Endothelial cell of umbilical vein (primary cell): ENCODE measurements around the gene IER3. TPM values are rescaled to one million over a fixed set of nuclear protein-coding genes. Genes with fewer than 3 reads are reported as not detected.

Source experiments
- BruUV-seq: library from RNA; stranded (reverse); fragments of 400-500 nt; replicated peaks from 2 replicates; lab custom pipeline; 2021; lab: Mats Ljungman, UMichigan
- CTCF ChIA-PET: fragments of 300-600, 350-600 bp; sonication (Branson Sonifier 250); formaldehyde crosslinking; loops from one replicate; lab custom pipeline; 2021; ENCODE audit warnings: antibody characterized with exemption, inconsistent platforms; lab: Charles Lee
- POLR2A ChIA-PET: fragments of 300-600, 350-600 bp; sonication (Branson Sonifier 250); formaldehyde crosslinking; loops from one replicate; lab custom pipeline; 2021; ENCODE audit warnings: antibody characterized with exemption, inconsistent platforms; lab: Charles Lee
- DNase-seq: peaks from one replicate; pipeline ENCODE4 v3.0.0-alpha.2; 2011; ENCODE audit warnings: low read depth, low spot score
- FAIRE-seq: peaks from 2 replicates; lab custom pipeline; 2011; peaks lifted over from hg19 to GRCh38; lab: Jason Lieb, UNC
- H2AFZ ChIP-seq: 2 replicates; pipeline ENCODE4 v1.6.0; 2012; ENCODE audit warnings: low read depth, low read length, control low read depth, inconsistent platforms
- H3K27ac ChIP-seq: 2 replicates; pipeline ENCODE4 v1.5.1; 2011; ENCODE audit warnings: low read depth, mild to moderate bottlenecking, control low read depth, low read length, moderate library complexity; ENCODE audit not compliant: insufficient read depth
- H3K27me3 ChIP-seq, 2 experiments: 2 replicates each; pipeline versions ENCODE4 v1.6.0 to v1.6.1; 2011; ENCODE audit warnings: low read length in 2 of 2, mixed read lengths in 1 of 2; ENCODE audit not compliant: control insufficient read depth in 2 of 2, insufficient read depth in 2 of 2
- H3K36me3 ChIP-seq, 2 experiments: 2 replicates in 1 of 2; 3 replicates in 1 of 2; pipeline ENCODE4 v1.5.1; 2011; ENCODE audit warnings: low read length in 2 of 2, mild to moderate bottlenecking in 1 of 2, moderate library complexity in 1 of 2; ENCODE audit not compliant: control insufficient read depth in 2 of 2, insufficient read depth in 2 of 2; ENCODE audit errors: extremely low read depth in 1 of 2
- H3K4me1 ChIP-seq: 3 replicates; pipeline ENCODE4 v1.5.1; 2011; ENCODE audit warnings: mild to moderate bottlenecking, low read length; ENCODE audit not compliant: control insufficient read depth, insufficient read depth; ENCODE audit errors: extremely low read depth
- H3K4me2 ChIP-seq: 2 replicates; pipeline ENCODE4 v1.6.1; 2011; ENCODE audit warnings: low read length, control low read depth, mixed read lengths; ENCODE audit not compliant: insufficient read depth
- H3K4me3 ChIP-seq, 3 experiments: fragments of 200-600 bp in 1 of 3; sonication (generic), shearing (Covaris generic) in 1 of 3; replicated peaks in 1 of 3; 2 replicates each; pipeline ENCODE4 v1.5.1; 2011 to 2016; ENCODE audit warnings: control low read depth in 3 of 3, low read length in 3 of 3, mild to moderate bottlenecking in 2 of 3, inconsistent platforms in 1 of 3, low read depth in 1 of 3, moderate library complexity in 1 of 3; ENCODE audit not compliant: insufficient read depth in 1 of 3
- H3K79me2 ChIP-seq: 2 replicates; pipeline ENCODE4 v1.6.0; 2012; ENCODE audit warnings: low read length, inconsistent platforms; ENCODE audit not compliant: control insufficient read depth, insufficient read depth
- H3K9ac ChIP-seq: replicated peaks from 2 replicates; pipeline ENCODE3; 2011; ENCODE audit warnings: low read length, control low read depth; ENCODE audit not compliant: insufficient read depth; ENCODE audit errors: extremely low read depth
- H3K9me1 ChIP-seq: replicated peaks from 3 replicates; pipeline ENCODE4 v1.6.0; 2011; ENCODE audit warnings: mild to moderate bottlenecking, low read length; ENCODE audit not compliant: control insufficient read depth, insufficient read depth; ENCODE audit errors: extremely low read depth
- H3K9me3 ChIP-seq: replicated peaks from 2 replicates; pipeline ENCODE4 v1.5.1; 2012; ENCODE audit warnings: low read length, inconsistent platforms; ENCODE audit not compliant: control insufficient read depth, insufficient read depth
- H4K20me1 ChIP-seq: replicated peaks from 2 replicates; pipeline ENCODE3; 2011; ENCODE audit warnings: mild to moderate bottlenecking, low read length; ENCODE audit not compliant: control insufficient read depth, insufficient read depth; ENCODE audit errors: extremely low read depth
- EZH2 ChIP-seq: IDR thresholded peaks from 2 replicates; pipeline ENCODE4 v1.6.1; 2012; ENCODE audit warnings: borderline replicate concordance, low read depth, mild to moderate bottlenecking, moderate library complexity, low read length, inconsistent platforms; ENCODE audit not compliant: severe bottlenecking
- FOS ChIP-seq: IDR thresholded peaks from 2 replicates; pipeline ENCODE4 v1.6.1; 2011; ENCODE audit warnings: mild to moderate bottlenecking, low read length, moderate library complexity, borderline replicate concordance; ENCODE audit not compliant: insufficient read depth
- GATA2 ChIP-seq: IDR thresholded peaks from 2 replicates; pipeline ENCODE4 v1.7.0; 2011; ENCODE audit warnings: low read depth, mild to moderate bottlenecking, moderate library complexity, mixed read lengths, low read length; ENCODE audit not compliant: insufficient read length, insufficient read depth
- JUN ChIP-seq: IDR thresholded peaks from 2 replicates; pipeline ENCODE4 v1.6.1; 2011; ENCODE audit warnings: borderline replicate concordance, low read depth; ENCODE audit not compliant: insufficient read length, insufficient read depth
- MYC ChIP-seq: IDR thresholded peaks from one replicate; pipeline ENCODE4 v1.6.1; 2011; ENCODE audit warnings: mild to moderate bottlenecking, low read depth, low read length
- POLR2A ChIP-seq: IDR thresholded peaks from 2 replicates; pipeline ENCODE4 v1.6.1; 2012; ENCODE audit warnings: low read depth, mild to moderate bottlenecking, control low read depth, low read length
- dilution Hi-C: fragments of 300-500 bp; cut with MboI; formaldehyde crosslinking; loops from one replicate; pipeline ENCODE4 v1.15.0; 2019; ENCODE audit warnings: low sequenced_read_pairs; ENCODE audit not compliant: extremely low pct_ligation_motif_present
- intact Hi-C: fragments of 100-400 bp; cut with micrococcal nuclease; formaldehyde crosslinking; loops from one replicate; pipeline ENCODE4 v1.10.0; 2022
- polyA plus RNA-seq, 4 experiments: library from polyadenylated mRNA; depleted of rRNA in 3 of 4; stranded (reverse) in 3 of 4; unstranded in 1 of 4; fragments of >200 nt; gene quantifications; 2 replicates each; pipeline versions ENCODE4 v1.2.1 to v1.2.3, GENCODE V29; 2011 to 2012; ENCODE audit warnings: missing spikeins in 1 of 4
- total RNA-seq: library from RNA; stranded (reverse); gene quantifications from 2 replicates; pipeline ENCODE4 v1.2.3, GENCODE V29; 2021
- TF ChIP-seq, protein P1 (sequence below): IDR thresholded peaks from 2 replicates; pipeline ENCODE4 v1.6.1; 2011; ENCODE audit not compliant: insufficient read depth, insufficient read length

The IER3 gene
- total and polyA plus RNA-seq, 2 donors (not counting 3 experiments of a cell fraction or from before 2014, with no cell fraction given) = 170 to 468 TPM

DNA sequence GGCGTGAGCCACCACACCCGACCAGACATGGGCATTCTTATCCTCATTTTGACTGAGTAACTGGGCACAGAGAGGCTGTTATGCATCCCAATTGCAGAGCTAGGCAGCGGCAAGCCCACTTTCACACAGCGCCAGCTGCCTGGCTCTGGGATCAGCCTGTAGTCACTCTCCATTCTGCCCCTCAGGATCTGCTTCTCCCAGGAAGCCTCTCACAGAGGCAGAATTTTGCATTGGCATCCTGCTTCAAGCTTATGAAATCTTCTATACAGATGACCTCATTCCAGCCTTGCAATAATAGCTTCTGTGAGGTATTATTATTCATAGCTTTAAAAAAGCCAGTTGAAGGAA lies 37.0 kb upstream of the IER3 start:
- ChIA-PET CTCF (interaction anchor here (1.0 to 2.4 kb wide), 14 partner anchors 12 to 102 kb away, joined by 3 to 16 read pairs (median 6); partner anchors contain the start of gene FLOT1), POLR2A (interaction anchor here (0.7 to 1.7 kb wide), 6 partner anchors 17 to 720 kb away, joined by 3 to 9 read pairs (median 6); partner anchors contain the start of genes FLOT1, IER3 and POLR1H)
- TSS peak; percentile 86 for BruUV-seq
- no peaks in the 10 kb centered on the region for H3K9me1 ChIP-seq
- peak overlapping the region; percentile 82 for H3K27ac ChIP-seq
- intact Hi-C loops = loop anchor here (1.0 kb wide), 2 partner anchors 12 to 17 kb away; no protein-coding TSS in a partner anchor
- no peaks in the 10 kb centered on the region for H3K27me3 ChIP-seq
- no peak overlapping the region for H3K4me3 ChIP-seq
- FAIRE-seq (no peak), DNase-seq (no peak)
- H4K20me1 ChIP-seq = no peaks in the 10 kb centered on the region
- H3K4me1 ChIP-seq = peaks cover 24% of the 10 kb centered on the region
- H3K79me2 ChIP-seq = no peaks in the 10 kb centered on the region
- H3K9me3 ChIP-seq = no peaks in the 10 kb centered on the region
- peak overlapping the region; percentile 25 for H3K4me2 ChIP-seq
- H3K36me3 ChIP-seq = no peaks in the 10 kb centered on the region
- no peak overlapping the region for H2AFZ ChIP-seq
- dilution Hi-C loops = no loop called here
- peak overlapping the region; percentile 49 for H3K9ac ChIP-seq
- no peak for TF ChIP-seq GATA2

DNA sequence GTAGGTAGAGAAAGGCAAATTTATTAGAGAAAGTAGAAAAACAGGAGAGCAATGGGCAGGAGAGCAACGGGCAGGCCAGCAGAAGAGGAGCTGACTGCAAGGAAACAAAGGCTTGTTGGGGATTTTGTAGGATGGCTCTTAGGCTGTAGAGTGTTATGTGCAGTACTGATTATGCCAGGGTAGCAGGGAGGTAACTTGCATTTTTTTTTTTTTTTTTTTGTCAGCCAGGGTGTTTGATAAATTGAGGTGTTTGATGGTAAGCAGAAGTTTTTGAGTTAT lies 36.2 kb upstream of the IER3 start:
- no TSS peak for BruUV-seq
- Histone ChIP-seq H3K27ac (no peak overlapping the region), H3K4me3 (no peak overlapping the region), H3K9ac (no peak overlapping the region), H3K36me3 (no peaks in the 10 kb centered on the region), H3K9me3 (no peaks in the 10 kb centered on the region), H3K4me1 (peaks cover 24% of the 10 kb centered on the region), H3K79me2 (no peaks in the 10 kb centered on the region), H3K27me3 (no peaks in the 10 kb centered on the region), H2AFZ (no peak overlapping the region), H3K4me2 (no peak overlapping the region), H3K9me1 (no peaks in the 10 kb centered on the region), H4K20me1 (no peaks in the 10 kb centered on the region)
- DNase-seq = no peak
- FAIRE-seq = no peak
- TF ChIP-seq POLR2A (no peak), GATA2 (no peak), MYC (no peak), JUN (no peak), EZH2 (no peak), FOS (no peak)
- TF ChIP-seq, protein P1, sequence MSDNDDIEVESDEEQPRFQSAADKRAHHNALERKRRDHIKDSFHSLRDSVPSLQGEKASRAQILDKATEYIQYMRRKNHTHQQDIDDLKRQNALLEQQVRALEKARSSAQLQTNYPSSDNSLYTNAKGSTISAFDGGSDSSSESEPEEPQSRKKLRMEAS = no peak
- intact Hi-C loops (no loop called here), dilution Hi-C loops (no loop called here)
- CTCF ChIA-PET = no interaction called here
- POLR2A ChIA-PET = no interaction called here
